Common myeloid progenitor, CD34-positive (primary cell): ENCODE measurements around the gene SLC4A7.

Experiments used
- CTCF ChIA-PET: fragments of 350-600 bp; sonication (Branson Sonifier 250); formaldehyde crosslinking; loops from one replicate; lab custom pipeline; 2021; ENCODE audit warnings: antibody characterized with exemption; lab: Charles Lee
- POLR2A ChIA-PET: fragments of 350-600 bp; sonication (Branson Sonifier 250); formaldehyde crosslinking; loops from one replicate; lab custom pipeline; 2021; ENCODE audit warnings: antibody characterized with exemption; lab: Charles Lee
- DNase-seq, 3 donors: peaks; one replicate each; pipeline versions ENCODE4 v3.0.0 to v3.0.0-alpha.2; 2013
- H3K27ac ChIP-seq, 2 experiments: 1 replicate in 1 of 2; 2 replicates in 1 of 2; pipeline ENCODE4 v1.7.0; 2013; ENCODE audit warnings: inconsistent platforms in 2 of 2, low read length in 2 of 2, mild to moderate bottlenecking in 2 of 2, low read depth in 1 of 2, moderate library complexity in 1 of 2; ENCODE audit not compliant: severe bottlenecking in 2 of 2, insufficient read depth in 1 of 2, poor library complexity in 1 of 2
- H3K27me3 ChIP-seq, 5 experiments: replicated peaks in 2 of 5; 1 replicate in 3 of 5; 2 replicates in 2 of 5; pipeline versions ENCODE4 v1.6.1 to v1.7.0; 2013; ENCODE audit warnings: low read length in 4 of 5, mild to moderate bottlenecking in 2 of 5, moderate library complexity in 2 of 5, inconsistent platforms in 1 of 5; ENCODE audit not compliant: insufficient read depth in 5 of 5, control insufficient read depth in 4 of 5
- H3K36me3 ChIP-seq, 4 experiments: 1 replicate in 2 of 4; 2 replicates in 2 of 4; pipeline versions ENCODE4 v1.6.1 to v1.7.0; 2013; ENCODE audit warnings: low read length in 3 of 4, control low read depth in 1 of 4, mild to moderate bottlenecking in 1 of 4; ENCODE audit not compliant: control insufficient read depth in 4 of 4, insufficient read depth in 4 of 4
- H3K4me1 ChIP-seq, 4 experiments: 1 replicate in 3 of 4; 2 replicates in 1 of 4; pipeline versions ENCODE4 v1.6.1 to v1.7.1; 2013; ENCODE audit warnings: low read length in 3 of 4, mild to moderate bottlenecking in 3 of 4, control low read depth in 1 of 4, inconsistent platforms in 1 of 4, moderate library complexity in 1 of 4; ENCODE audit not compliant: control insufficient read depth in 4 of 4, insufficient read depth in 4 of 4; ENCODE audit errors: control extremely low read depth in 1 of 4
- H3K4me3 ChIP-seq, 7 experiments: 1 replicate in 4 of 7; 2 replicates in 3 of 7; pipeline versions ENCODE4 v1.5.1 to v1.7.0; 2013; ENCODE audit warnings: mild to moderate bottlenecking in 7 of 7, low read length in 6 of 7, moderate library complexity in 6 of 7, inconsistent platforms in 2 of 7, low read depth in 2 of 7, control low read depth in 1 of 7; ENCODE audit not compliant: insufficient read depth in 4 of 7, control insufficient read depth in 1 of 7; ENCODE audit errors: extremely low read depth in 1 of 7
- H3K9me3 ChIP-seq, 5 experiments: 1 replicate in 4 of 5; 2 replicates in 1 of 5; pipeline versions ENCODE4 v1.6.1 to v1.7.1; 2013; ENCODE audit warnings: low read length in 4 of 5, mild to moderate bottlenecking in 2 of 5, inconsistent platforms in 1 of 5, low read depth in 1 of 5, moderate library complexity in 1 of 5; ENCODE audit not compliant: control insufficient read depth in 4 of 5, insufficient read depth in 2 of 5; ENCODE audit errors: control extremely low read depth in 1 of 5
- WGBS: methylation state at CpG from one replicate; pipeline ENCODE4 v1.1.5; 2013; ENCODE audit not compliant: insufficient coverage; 5-methylcytosine and 5-hydroxymethylcytosine counted together

The SLC4A7 gene

DNA sequence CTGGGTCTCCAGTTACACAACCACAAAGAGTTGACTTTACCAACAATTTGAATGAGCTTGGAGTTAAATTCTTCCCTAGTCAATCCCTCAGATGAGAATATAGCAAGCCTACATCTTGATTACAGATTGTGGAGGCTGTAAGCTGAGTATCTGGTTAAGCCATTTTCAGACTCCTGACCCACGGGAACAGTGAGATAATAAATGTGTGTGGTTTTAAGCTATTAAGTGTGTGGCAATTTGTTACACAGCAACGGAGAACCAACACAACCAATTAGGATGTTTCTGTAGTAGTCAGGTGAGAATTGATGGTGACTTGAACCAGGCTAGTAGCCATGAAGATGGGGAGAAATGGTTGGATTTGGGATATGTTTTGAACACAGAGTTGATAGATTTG is 37.7 kb upstream of the SLC4A7 start:
- POLR2A ChIA-PET = no interaction called here
- Histone ChIP-seq H3K9me3 (no peaks in the 10 kb centered on the region), H3K4me1 (no peaks in the 10 kb centered on the region), H3K27ac (no peak overlapping the region), H3K27me3 (no peaks in the 10 kb centered on the region), H3K36me3 (no peaks in the 10 kb centered on the region), H3K4me3 (no peak overlapping the region)
- 89% methylated on average over 2 of the region's 2 CpGs for WGBS
- no peak for DNase-seq
- CTCF ChIA-PET = interaction anchor here (0.8 kb wide), 1 partner anchor 12 kb away, joined by 3 read pairs; no protein-coding TSS in a partner anchor

GRCh38 chr3:27521179-27521871 is 37.1 kb upstream of the SLC4A7 start:
- 100% methylated on average over 2 of the region's 5 CpGs for WGBS
- DNase-seq = peak in 1 of 3 donors; percentile 9
- H3K27ac ChIP-seq = no peak overlapping the region
- no peak overlapping the region for H3K4me3 ChIP-seq
- no peaks in the 10 kb centered on the region for H3K9me3 ChIP-seq
- CTCF ChIA-PET = interaction anchor here (0.8 kb wide), 1 partner anchor 13 kb away, joined by 3 read pairs; no protein-coding TSS in a partner anchor
- no peaks in the 10 kb centered on the region for H3K27me3 ChIP-seq
- H3K4me1 ChIP-seq = no peaks in the 10 kb centered on the region
- no peaks in the 10 kb centered on the region for H3K36me3 ChIP-seq
- POLR2A ChIA-PET = no interaction called here

DNA sequence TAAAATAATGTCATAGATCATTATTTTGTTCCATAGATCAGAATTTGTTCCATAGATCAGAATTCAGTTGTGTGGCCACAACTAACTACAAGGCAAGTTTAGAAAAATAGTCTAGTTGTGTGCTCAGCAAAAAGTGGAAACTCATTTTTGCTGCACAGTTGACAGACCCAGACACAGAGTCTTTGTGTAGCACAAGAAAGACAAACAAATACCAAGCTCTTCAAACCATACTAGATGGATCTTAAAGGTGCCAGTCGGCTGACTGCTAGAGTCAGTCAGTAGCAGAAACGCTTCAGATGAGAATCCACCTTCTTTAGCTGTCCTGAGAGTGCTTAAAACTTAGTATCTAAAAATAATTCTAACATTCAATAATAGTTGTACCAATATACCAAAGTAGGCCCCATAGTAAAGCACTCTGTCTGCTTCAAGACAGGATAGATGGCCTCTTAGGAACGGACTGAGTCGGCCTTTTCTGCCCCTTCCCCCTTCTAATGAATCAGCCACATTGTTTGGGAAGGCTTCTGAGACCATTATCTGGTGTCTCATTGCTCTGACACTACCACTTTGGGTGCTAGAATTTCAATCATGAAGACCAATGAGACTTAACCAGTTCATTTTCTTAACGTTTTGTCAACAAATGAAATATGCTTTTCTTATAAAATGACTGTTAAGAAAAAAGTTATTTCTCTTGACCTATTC is 27.7 kb upstream of the SLC4A7 start:
- POLR2A ChIA-PET = no interaction called here
- CTCF ChIA-PET = no interaction called here

GRCh38 chr3:27509376-27509775 is 25.2 kb upstream of the SLC4A7 start:
- H3K9me3 ChIP-seq = no peaks in the 10 kb centered on the region
- CTCF ChIA-PET = interaction anchor here (0.8 kb wide), 1 partner anchor 163 kb away, joined by 3 read pairs; no protein-coding TSS in a partner anchor
- WGBS = 60% methylated on average over 2 of the region's 2 CpGs
- H3K36me3 ChIP-seq = no peaks in the 10 kb centered on the region
- no peaks in the 10 kb centered on the region for H3K27me3 ChIP-seq
- H3K4me3 ChIP-seq = no peak overlapping the region
- POLR2A ChIA-PET = no interaction called here
- no peak overlapping the region for H3K27ac ChIP-seq
- DNase-seq = peak in 2 of 3 donors; percentile 56 to 58
- H3K4me1 ChIP-seq = no peaks in the 10 kb centered on the region

More for the DNA sequence above, 27.7 kb upstream of the SLC4A7 start:
- Histone ChIP-seq H3K27ac (no peak overlapping the region), H3K4me3 (no peak overlapping the region), H3K4me1 (no peaks in the 10 kb centered on the region), H3K9me3 (no peaks in the 10 kb centered on the region), H3K27me3 (no peaks in the 10 kb centered on the region), H3K36me3 (no peaks in the 10 kb centered on the region)
- 95% methylated on average over 2 of the region's 5 CpGs for whole genome bisulfite sequencing
- DNase-seq = no peak

GRCh38 chr3:27508424-27508823 is 24.2 kb upstream of the SLC4A7 start:
- Histone ChIP-seq H3K36me3 (no peaks in the 10 kb centered on the region), H3K9me3 (no peaks in the 10 kb centered on the region), H3K27ac (no peak overlapping the region), H3K4me1 (no peaks in the 10 kb centered on the region), H3K4me3 (no peak overlapping the region), H3K27me3 (no peaks in the 10 kb centered on the region)
- DNase-seq = no peak
- WGBS = 95% methylated on average over 2 of the region's 2 CpGs
- POLR2A ChIA-PET = no interaction called here
- CTCF ChIA-PET = interaction anchor here (0.8 kb wide), 1 partner anchor 164 kb away, joined by 3 read pairs; no protein-coding TSS in a partner anchor

DNA sequence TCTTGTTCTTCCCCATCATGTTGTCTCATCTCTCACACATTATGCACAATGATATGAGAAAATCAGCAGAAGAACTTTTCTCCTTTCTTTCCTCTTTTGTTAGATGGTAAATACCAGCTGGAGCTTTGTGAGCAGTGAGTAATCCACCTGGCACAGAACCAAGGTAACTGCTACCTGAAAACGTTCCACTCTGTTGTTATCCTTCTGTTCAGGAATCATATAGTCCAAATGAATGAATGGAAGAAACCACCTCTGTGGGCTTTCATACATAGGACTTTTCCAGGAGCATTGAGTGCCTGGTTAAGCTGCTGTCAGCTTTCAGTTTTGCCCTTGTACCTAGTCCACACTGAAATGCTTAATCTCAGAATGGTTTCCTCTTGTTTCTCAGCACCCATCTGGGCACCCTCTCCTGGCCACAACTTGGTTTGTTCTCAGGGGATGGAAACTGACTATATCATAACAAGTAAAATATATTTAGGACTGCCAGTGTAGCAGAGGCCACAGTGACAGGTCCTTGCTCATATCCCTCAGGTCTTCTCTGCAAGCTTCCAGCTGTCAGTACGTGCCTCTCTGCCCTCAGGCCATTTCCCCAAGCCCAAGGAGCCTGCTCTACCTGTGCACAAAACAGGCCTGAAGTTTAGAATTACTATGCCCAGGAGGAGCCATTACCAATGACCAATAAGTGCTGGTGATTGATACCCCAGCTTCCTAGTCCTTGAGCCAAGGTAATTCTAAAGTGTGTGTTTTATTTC is 23.5 kb upstream of the SLC4A7 start:
- CTCF ChIA-PET = no interaction called here
- WGBS = 64% methylated on average over 2 of the region's 2 CpGs
- H3K27ac ChIP-seq = no peak overlapping the region

More for the DNA sequence above, 23.5 kb upstream of the SLC4A7 start:
- POLR2A ChIA-PET = no interaction called here
- Histone ChIP-seq H3K27me3 (no peaks in the 10 kb centered on the region), H3K4me3 (no peak overlapping the region), H3K36me3 (no peaks in the 10 kb centered on the region), H3K4me1 (no peaks in the 10 kb centered on the region), H3K9me3 (no peaks in the 10 kb centered on the region)
- DNase-seq = no peak
